Measurements from ENCODE around the gene PTPRF.

Gene PTPRF

GRCh38 chr1:43554444-43554992, 23.8 kb downstream of the PTPRF start:
- DNase-seq, result no peak

DNA sequence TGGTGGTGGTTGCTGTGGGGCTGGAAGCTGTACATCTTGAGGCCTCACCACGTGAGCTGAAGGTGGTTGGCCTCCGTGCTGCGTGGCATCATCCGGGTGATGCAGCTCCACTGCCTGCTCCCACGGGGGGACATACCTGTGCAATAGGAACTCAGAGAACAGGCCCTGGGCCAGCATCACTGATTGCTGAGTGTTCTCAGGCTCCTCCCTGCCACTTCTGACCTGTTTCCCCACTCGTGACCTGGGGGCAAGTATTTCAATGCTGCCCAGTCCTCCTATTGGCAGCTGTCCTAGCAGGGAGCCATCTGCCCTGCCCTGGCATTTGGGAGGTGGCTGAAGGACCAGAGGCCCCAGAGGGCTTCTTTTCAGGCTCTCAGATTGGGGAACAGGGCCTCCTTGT, 26.1 kb downstream of the PTPRF start:
- no peak for DNase-seq

GRCh38 chr1:43557744-43558245, 27.1 kb downstream of the PTPRF start:
- DNase-seq, result no peak

GRCh38 chr1:43558346-43558841, 27.7 kb downstream of the PTPRF start:
- no peak for DNase-seq

DNA sequence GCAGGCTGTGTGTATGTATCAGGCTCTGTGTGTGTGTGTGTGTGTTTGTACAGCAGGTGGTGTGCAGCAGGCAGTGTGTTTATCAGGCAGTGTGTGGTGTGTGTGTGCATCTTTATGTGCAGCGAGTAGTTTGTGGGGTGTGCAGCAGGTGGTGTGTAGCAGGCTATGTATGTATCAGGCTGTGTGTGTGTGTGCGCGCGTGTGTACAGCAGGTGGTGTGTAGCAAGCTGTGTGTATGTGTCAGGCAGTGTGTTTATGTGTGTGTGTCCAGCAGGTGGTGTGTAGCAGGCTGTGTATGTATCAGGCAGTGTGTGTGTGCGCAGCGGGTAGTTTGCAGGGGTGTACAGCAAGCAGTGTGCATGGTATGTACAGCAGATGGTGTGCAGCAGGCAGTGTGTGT, 29.0 kb downstream of the PTPRF start:
- DNase-seq, result no peak

DNA sequence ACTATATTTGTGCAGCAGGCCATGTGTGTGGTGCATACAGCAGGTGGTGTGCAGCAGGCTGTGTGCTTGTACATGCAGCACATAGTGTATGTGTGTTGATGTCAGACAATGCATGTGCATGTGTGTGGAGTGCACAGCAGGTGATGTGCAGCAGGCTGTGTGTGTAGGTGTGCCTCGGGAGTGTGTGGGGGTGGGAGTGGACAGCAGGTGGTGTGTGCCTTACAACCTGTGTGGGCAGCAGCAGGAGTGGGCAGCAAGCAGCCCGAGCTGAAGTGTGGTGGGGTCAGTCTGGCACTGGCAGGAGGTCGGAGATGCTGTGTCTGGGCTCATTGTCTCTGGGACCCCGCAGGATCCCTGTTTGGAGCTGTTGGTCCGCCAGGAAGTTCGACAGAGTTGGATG, 29.6 kb downstream of the PTPRF start:
- DNase-seq, result no peak

- no peak for DNase-seq
These were observed 33.3 kb downstream of the PTPRF start for GRCh38 chr1:43563876-43564539.

DNA sequence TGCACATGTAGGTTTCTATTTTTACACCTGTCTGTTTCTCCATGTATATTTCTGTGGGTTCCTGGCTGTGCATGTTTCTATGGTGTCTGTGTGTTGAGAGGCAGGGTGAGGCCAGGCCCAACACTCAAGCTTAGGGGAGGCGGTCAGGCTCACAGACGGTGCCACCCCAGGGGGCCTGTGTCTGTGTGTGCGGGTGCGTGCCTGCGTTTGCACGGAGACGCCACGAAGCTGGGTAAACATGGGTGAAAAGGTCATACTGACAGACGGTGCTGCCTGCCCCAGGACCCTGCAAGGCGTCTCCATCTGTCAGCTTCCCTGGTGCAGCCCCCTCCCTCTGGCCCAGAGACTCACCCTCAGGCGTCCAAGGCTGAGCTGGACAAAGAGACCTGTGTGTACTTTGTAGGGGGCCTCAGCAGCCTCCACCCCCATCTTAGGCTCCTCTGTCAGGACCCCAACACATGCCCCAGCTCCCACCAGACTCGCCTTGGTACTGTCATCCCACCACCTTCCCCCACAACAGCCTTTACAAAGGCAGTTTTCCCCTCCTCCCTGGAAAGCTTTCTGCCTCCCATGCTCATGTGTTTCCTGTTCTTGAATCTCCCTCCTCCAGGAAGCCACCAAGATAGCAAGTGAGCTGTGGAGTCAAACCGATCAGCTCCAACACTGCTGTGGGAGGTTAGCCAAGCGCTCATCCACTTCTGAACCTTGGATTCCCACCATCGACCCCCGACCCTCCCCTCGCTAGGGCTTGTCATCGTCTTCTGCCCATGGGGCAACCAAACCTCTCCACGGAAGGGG, 34.1 kb downstream of the PTPRF start:
- DNase-seq, result no peak

GRCh38 chr1:43565600-43566360, 35.1 kb downstream of the PTPRF start:
- DNase-seq, result peak; percentile 31

DNA sequence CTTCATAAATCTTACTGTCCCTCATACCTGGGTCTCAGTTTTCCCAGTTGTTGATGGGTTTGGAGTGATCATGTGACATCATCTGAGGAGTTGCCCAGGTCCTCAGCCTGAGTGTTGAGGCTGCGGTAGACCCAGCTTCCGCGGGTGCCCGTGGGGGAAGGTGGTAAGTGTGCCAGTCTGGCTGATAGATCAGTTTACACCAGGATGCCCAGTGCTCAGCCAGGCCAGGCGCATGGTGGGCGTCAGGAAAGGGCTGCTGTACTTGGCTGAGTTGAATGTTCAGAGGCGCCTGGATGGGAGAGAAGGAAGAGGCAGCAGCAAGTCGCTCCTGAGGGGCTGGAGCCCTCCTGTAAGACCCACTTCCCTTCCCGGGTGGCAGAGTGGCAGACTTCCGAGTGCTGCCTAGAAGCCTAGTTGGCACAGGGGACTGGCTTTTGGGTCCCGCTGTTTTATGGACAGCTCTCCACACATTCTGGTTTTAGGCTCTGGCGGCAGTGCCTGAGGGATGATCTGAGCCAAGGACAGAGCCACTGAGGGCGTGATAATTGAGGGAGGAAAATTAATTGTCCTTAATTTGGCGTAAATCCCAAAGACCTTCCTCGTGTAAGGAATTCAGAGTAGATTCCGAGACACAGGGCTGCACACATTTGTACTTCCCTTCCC, 35.8 kb downstream of the PTPRF start:
- no peak for DNase-seq

GRCh38 chr1:43569175-43569574, 38.5 kb downstream of the PTPRF start:
- no peak for DNase-seq

DNA sequence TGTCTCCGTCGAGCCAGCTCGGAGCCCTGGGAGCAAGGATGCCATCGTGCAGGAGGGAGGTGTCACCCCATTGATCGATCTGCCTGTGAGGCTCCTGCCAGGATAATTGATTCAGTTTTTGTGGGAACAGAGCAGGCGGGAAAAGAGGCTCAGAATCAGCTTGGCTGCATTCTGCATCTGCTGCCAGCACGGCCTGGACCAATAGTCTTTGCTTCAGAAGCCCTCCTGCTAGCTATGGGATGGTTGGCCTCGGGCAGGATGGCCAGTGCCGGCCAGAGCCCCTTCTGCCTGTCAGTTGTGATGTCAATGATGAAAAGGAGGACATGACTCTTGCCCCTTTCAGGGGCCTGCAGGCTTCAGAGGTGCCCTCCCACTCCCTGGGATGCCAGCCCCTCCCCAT, 39.6 kb downstream of the PTPRF start:
- no peak for DNase-seq

DNA sequence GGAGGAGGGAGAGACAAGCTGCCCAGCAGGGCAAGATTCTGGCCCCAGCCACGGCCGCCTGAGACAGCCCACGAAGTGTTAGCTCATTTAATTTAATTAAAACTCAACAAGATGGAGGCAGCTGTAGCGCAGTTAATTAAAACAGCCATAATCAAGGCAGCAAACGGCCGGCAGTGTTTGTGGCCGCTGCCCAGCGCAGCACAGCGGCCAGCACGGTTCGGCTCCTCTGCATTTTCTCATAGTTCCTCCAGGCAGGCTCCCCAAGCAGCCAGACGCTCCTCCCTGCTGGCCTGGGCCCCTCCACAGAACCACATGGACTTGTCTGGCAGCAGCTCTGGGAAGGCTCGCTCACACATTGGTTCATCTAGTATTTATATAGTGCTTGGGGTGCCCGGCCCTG, 40.0 kb downstream of the PTPRF start:
- DNase-seq, result no peak

DNA sequence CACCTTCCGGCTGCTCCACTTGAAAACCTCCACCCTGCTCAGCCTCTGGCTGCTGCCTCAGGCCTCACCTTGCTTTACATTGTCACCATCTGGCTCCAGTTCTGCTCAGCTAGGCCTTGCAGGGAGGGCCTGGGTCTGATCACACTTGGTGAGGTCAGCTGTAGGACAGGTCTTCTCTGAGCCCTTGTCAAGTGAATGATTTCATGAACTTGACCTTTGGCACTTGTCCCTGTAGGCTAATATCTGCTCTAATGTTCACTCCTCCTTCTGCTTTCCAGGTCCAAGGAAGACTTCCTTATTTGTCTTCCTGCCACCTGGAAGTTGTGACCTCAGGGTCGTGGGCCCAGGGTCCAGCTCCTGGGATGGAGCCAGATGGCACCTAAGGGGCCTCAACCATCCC, 41.4 kb downstream of the PTPRF start:
- no peak for DNase-seq

GRCh38 chr1:43572538-43572937, 41.9 kb downstream of the PTPRF start:
- no peak for DNase-seq

GRCh38 chr1:43573066-43573800, 42.5 kb downstream of the PTPRF start:
- DNase-seq, result no peak

DNA sequence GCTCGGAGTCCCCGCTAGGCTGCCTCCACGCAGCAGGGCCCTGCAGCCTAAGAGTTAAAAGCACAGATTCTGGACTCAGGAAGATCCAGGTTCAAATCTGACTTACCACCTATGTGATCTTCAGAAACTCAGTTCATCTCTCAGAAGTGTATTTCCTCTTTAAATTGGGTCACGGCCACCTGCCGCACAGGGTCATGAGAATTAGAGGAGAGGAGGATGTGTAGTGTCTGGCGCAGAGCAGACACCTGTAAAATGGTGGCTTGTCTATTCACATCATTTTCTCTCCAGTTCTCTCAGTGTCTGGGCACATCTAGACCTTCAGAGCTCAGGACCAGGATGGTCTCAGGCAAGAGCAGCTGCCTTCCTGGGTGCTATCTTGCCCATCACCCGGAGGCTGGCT, 45.8 kb downstream of the PTPRF start:
- DNase-seq, result no peak

DNA sequence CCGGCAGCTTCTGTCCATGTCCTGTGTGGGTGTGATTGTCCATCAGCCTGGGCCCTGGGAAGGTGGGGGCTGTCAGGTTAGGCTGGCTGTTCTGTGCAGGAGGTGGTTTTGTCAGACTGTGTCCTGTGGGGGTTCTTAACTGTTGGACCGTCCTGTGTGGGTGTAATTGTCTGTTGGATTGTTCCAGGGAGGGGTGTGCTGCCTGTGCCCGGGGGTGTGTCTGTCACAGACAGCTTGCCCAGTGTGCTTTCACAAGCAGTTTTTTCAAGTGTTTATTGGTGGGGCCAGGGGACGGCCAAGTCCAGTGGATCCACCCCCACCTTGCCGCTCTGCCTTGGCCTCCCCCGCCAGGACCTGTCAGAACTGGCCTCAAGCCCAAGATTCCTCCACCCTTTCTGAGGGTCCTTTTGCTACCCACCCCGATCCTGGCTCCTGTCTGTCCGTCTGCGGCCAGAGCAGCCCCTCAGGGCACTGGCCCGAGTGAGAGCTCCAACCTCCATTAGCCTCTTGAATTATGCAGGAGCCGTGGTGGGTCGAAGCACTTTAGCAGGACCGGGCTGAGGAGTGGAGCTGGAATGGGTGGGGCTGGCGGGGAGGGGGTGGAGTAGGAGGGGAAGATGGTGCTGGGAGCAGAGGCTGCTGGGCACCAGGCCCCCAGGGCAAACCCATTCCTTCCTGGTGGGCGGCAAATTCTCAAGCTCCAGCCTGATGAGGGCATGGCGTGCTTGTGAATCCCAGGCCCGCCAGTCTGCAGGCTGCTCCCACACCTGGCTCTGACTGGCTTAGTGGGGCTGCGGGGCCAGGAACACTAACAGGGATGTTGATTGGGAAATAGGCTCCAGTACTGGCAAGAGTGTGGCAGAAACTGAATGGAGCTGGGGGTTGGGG, 47.2 kb downstream of the PTPRF start:
- DNase-seq, result no peak

DNA sequence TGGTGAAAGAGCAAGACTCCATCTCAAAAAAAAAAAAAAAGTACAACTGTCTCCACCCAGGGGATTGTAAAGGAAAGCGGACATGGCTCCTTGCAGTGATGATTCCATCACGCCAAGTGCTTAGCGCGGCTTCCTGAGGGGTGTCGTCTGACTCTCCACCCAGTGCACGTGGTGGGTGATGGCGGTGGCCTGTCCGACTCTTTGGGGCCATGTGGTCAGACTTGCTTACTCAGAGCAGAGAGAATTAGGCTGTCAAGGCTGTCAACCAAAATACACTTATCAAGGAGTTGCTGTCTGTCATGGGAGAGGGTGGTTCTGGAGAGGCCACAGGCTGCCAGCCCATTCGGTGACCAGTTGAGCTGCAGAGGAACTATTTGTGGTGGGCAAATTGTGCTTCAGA, 49.4 kb downstream of the PTPRF start:
- no peak for DNase-seq

DNA sequence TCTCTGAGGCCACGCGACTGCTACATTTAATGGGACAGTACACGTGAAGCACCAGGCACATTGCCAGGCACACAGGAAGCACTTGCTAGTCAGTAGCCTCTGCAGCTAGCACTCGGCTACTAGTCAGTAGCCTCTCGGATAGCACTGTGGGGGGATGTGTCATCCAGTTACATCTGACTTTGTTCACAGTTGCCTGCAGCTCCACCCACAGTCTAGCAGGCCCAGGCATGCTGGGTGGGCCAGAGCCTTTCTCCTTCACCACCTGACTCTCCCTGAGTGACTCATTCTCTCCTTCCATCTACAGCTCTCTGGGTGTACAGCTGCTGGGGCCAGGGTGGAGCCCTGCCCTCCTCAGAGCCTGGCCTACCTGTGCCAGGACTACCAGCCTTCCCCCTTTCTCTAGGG, 51.5 kb downstream of the PTPRF start:
- no peak for DNase-seq

GRCh38 chr1:43583058-43583457, 52.4 kb downstream of the PTPRF start:
- no peak for DNase-seq

Measured in activated naive CD4-positive, alpha-beta T cell treated with anti-CD3 and anti-CD28 coated beads, Interleukin-2, amount 50 U/mL, for 16 hours (primary cell).